Panc1 (cell line): ENCODE data around the gene COL27A1. TPM values are rescaled to one million over a fixed set of nuclear protein-coding genes. Genes with fewer than 3 reads are reported as not detected.
"Not testable (repeated sequence)": the region's sequence is repeated elsewhere in the genome, so short reads cannot be mapped to it uniquely, and the experiment has no call there.

Experiments
- ATAC-seq: fragments of 200-7000 bp; cut with Tn5 transposase; 2 replicates; pipeline ENCODE4 v1.9.1; 2020; ENCODE audit warnings: mild to moderate bottlenecking, moderate library complexity
- BruUV-seq: library from RNA; stranded (reverse); fragments of 400-500 nt; replicated peaks from 2 replicates; lab custom pipeline; 2021; lab: Mats Ljungman, UMichigan
- CTCF ChIA-PET: fragments of 300-600 bp; sonication (Branson Sonifier 250); formaldehyde crosslinking; loops from one replicate; lab custom pipeline; 2022; ENCODE audit warnings: antibody characterized with exemption; lab: Charles Lee
- POLR2A ChIA-PET: fragments of 300-600 bp; sonication (Branson Sonifier 250); formaldehyde crosslinking; loops from one replicate; lab custom pipeline; 2022; ENCODE audit warnings: antibody characterized with exemption; lab: Charles Lee
- DNase-seq: peaks from one replicate; pipeline ENCODE4 v3.0.0-alpha.2; 2010; ENCODE audit warnings: low read depth, low spot score
- H3K27ac ChIP-seq: 2 replicates; pipeline ENCODE4 v1.5.1; 2011; ENCODE audit warnings: mild to moderate bottlenecking, low read length, inconsistent platforms
- H3K27me3 ChIP-seq: fragments of 200-500 bp; sonication (Bioruptor generic); 2 replicates; pipeline ENCODE4 v1.6.0; 2014; ENCODE audit warnings: low read length, inconsistent platforms; ENCODE audit not compliant: control insufficient read depth, insufficient read depth
- H3K36me3 ChIP-seq: fragments of 200-500 bp; sonication (Bioruptor generic); 2 replicates; pipeline ENCODE4 v1.5.1; 2014; ENCODE audit warnings: inconsistent platforms, mild to moderate bottlenecking, low read length, moderate library complexity; ENCODE audit not compliant: control insufficient read depth, insufficient read depth
- H3K4me1 ChIP-seq: 2 replicates; pipeline ENCODE4 v1.5.1; 2011; ENCODE audit warnings: inconsistent platforms, mild to moderate bottlenecking, low read length, moderate library complexity; ENCODE audit not compliant: control insufficient read depth, insufficient read depth
- H3K4me3 ChIP-seq, 2 experiments: 2 replicates each; pipeline ENCODE4 v1.5.1; 2011 to 2012; ENCODE audit warnings: low read depth in 2 of 2, low read length in 2 of 2, mild to moderate bottlenecking in 2 of 2, inconsistent platforms in 1 of 2, moderate library complexity in 1 of 2
- H3K9me3 ChIP-seq: fragments of 200-500 bp; sonication (Bioruptor generic); 2 replicates; pipeline ENCODE4 v1.5.1; 2014; ENCODE audit warnings: low read depth, mild to moderate bottlenecking, inconsistent platforms, low read length, moderate library complexity; ENCODE audit not compliant: control insufficient read depth, insufficient read depth
- POLR2AphosphoS5 ChIP-seq: IDR thresholded peaks from 2 replicates; pipeline ENCODE4 v1.6.1; 2012; ENCODE audit warnings: mild to moderate bottlenecking, low read depth, low read length, moderate library complexity
- SIN3A ChIP-seq: IDR thresholded peaks from 2 replicates; pipeline ENCODE4 v1.6.1; 2012; ENCODE audit warnings: low read depth, mild to moderate bottlenecking, low read length, moderate library complexity, borderline replicate concordance; ENCODE audit not compliant: insufficient read depth
- TCF7L2 ChIP-seq: IDR thresholded peaks from 2 replicates; pipeline ENCODE4 v1.6.1; 2011; ENCODE audit warnings: mild to moderate bottlenecking, low read depth, low read length, inconsistent platforms
- in situ Hi-C: cut with HindIII; loops from 2 replicates; pipeline ENCODE4 v1.10.0; 2016; ENCODE audit warnings: low sequenced_read_pairs, low pct_unique_long_range_greater_than_20kb
- intact Hi-C: fragments of 100-400 bp; cut with micrococcal nuclease; formaldehyde crosslinking; loops from one replicate; pipeline ENCODE4 v1.10.0; 2022; ENCODE audit not compliant: unreplicated experiment
- total RNA-seq: library from RNA; stranded (reverse); gene quantifications from one replicate; pipeline ENCODE4 v1.2.1, GENCODE V29; 2021; ENCODE audit not compliant: unreplicated experiment
- TF ChIP-seq, protein P1 (sequence below), 2 experiments: IDR thresholded peaks; 2 replicates each; pipeline ENCODE4 v1.6.1; 2011 to 2012; ENCODE audit warnings: low read depth in 2 of 2, control low read depth in 1 of 2, low read length in 1 of 2, mild to moderate bottlenecking in 1 of 2, moderate library complexity in 1 of 2; ENCODE audit not compliant: insufficient read depth in 1 of 2
- TF ChIP-seq, protein P2 (sequence below): fragments of 450-650 bp; IDR thresholded peaks from 2 replicates; pipeline ENCODE4 v1.5.1; 2017; ENCODE audit warnings: mild to moderate bottlenecking

Gene COL27A1
- total RNA-seq, 1 experiment from 2014 or later: 5.1 TPM

DNA sequence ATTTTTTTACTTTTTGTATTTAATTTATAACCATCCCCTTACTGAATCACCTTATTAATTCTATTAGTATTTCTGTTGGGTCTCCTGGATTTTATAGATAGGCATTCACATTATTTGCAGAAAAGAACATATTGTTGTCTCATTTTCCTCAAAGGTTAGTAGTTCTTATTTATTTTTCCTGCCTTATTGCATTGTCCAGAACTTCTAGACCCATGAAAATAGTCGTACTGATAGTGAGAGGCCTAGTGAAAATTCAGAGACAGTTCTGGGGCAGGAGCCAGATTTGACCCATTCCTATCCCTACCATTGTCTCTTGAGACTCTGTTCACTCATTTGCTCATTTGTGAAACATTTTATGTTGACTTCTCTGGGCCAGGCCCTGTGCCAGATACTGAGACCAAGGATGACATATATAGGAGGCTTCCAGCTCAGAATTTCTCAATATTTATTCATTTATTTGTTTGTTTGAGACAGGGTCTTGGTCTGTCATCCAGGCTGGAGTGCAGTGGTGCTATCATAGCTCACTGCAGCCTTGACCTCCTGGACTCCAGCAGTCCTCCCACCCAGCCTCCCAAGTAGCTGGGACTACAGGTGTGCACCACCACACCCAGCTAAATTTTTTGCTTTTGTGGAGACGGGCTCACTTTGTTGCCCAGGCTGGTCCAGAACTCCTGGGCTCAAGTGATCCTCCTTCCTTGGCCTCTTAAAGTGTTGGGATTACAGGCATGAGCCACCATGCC, 34.7 kb downstream of the COL27A1 start:
- in situ Hi-C loops (no loop called here), intact Hi-C loops (no loop called here)
- DNase-seq (no peak), ATAC-seq (no peak)
- Histone ChIP-seq H3K36me3 (no peaks in the 10 kb centered on the region), H3K4me1 (no peaks in the 10 kb centered on the region), H3K27ac (no peak overlapping the region), H3K4me3 (no peak overlapping the region), H3K9me3 (no peaks in the 10 kb centered on the region), H3K27me3 (no peaks in the 10 kb centered on the region)
- no TSS peak for BruUV-seq
- CTCF ChIA-PET: no interaction called here
- TF ChIP-seq, protein P1, sequence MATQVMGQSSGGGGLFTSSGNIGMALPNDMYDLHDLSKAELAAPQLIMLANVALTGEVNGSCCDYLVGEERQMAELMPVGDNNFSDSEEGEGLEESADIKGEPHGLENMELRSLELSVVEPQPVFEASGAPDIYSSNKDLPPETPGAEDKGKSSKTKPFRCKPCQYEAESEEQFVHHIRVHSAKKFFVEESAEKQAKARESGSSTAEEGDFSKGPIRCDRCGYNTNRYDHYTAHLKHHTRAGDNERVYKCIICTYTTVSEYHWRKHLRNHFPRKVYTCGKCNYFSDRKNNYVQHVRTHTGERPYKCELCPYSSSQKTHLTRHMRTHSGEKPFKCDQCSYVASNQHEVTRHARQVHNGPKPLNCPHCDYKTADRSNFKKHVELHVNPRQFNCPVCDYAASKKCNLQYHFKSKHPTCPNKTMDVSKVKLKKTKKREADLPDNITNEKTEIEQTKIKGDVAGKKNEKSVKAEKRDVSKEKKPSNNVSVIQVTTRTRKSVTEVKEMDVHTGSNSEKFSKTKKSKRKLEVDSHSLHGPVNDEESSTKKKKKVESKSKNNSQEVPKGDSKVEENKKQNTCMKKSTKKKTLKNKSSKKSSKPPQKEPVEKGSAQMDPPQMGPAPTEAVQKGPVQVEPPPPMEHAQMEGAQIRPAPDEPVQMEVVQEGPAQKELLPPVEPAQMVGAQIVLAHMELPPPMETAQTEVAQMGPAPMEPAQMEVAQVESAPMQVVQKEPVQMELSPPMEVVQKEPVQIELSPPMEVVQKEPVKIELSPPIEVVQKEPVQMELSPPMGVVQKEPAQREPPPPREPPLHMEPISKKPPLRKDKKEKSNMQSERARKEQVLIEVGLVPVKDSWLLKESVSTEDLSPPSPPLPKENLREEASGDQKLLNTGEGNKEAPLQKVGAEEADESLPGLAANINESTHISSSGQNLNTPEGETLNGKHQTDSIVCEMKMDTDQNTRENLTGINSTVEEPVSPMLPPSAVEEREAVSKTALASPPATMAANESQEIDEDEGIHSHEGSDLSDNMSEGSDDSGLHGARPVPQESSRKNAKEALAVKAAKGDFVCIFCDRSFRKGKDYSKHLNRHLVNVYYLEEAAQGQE (IDR thresholded peaks at IDR 0.05; ENCODE audit: insufficient read depth in 1 of 2, low read depth in 2 of 2, low read length in 1 of 2): no peak
- TF ChIP-seq, protein P2, sequence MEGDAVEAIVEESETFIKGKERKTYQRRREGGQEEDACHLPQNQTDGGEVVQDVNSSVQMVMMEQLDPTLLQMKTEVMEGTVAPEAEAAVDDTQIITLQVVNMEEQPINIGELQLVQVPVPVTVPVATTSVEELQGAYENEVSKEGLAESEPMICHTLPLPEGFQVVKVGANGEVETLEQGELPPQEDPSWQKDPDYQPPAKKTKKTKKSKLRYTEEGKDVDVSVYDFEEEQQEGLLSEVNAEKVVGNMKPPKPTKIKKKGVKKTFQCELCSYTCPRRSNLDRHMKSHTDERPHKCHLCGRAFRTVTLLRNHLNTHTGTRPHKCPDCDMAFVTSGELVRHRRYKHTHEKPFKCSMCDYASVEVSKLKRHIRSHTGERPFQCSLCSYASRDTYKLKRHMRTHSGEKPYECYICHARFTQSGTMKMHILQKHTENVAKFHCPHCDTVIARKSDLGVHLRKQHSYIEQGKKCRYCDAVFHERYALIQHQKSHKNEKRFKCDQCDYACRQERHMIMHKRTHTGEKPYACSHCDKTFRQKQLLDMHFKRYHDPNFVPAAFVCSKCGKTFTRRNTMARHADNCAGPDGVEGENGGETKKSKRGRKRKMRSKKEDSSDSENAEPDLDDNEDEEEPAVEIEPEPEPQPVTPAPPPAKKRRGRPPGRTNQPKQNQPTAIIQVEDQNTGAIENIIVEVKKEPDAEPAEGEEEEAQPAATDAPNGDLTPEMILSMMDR: no peak
- POLR2A ChIA-PET: no interaction called here

DNA sequence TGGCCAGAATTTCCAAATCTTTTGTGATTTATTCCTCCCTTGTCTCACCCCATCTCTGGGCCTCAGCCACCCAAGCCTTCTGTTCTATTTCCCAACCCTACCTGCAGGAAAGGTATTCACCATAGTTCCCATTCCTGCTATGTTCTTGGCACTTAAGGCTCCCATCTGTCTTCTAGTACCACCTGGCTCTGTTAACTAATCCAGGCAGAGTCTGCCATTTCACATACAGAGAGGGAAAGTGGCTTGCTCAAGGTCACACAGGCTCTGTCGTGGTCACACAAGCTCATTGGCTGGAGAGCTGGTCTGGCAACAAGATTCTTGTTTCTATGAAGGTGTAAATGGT, 35.2 kb downstream of the COL27A1 start:
- no peaks in the 10 kb centered on the region for H3K36me3 ChIP-seq
- no TSS peak for BruUV-seq
- intact Hi-C loops (no loop called here), in situ Hi-C loops (no loop called here)
- ChIA-PET CTCF (no interaction called here), POLR2A (no interaction called here)
- no peaks in the 10 kb centered on the region for H3K27me3 ChIP-seq
- DNase-seq (no peak), ATAC-seq (no peak)
- no peak overlapping the region for H3K4me3 ChIP-seq
- H3K4me1 ChIP-seq: no peaks in the 10 kb centered on the region
- TF ChIP-seq, protein P1 (IDR thresholded peaks at IDR 0.05; ENCODE audit: insufficient read depth in 1 of 2, low read depth in 2 of 2, low read length in 1 of 2): no peak
- TF ChIP-seq POLR2AphosphoS5 (no peak), SIN3A (no peak), TCF7L2 (no peak)
- TF ChIP-seq, protein P2: no peak
- no peak overlapping the region for H3K27ac ChIP-seq
- no peaks in the 10 kb centered on the region for H3K9me3 ChIP-seq

DNA sequence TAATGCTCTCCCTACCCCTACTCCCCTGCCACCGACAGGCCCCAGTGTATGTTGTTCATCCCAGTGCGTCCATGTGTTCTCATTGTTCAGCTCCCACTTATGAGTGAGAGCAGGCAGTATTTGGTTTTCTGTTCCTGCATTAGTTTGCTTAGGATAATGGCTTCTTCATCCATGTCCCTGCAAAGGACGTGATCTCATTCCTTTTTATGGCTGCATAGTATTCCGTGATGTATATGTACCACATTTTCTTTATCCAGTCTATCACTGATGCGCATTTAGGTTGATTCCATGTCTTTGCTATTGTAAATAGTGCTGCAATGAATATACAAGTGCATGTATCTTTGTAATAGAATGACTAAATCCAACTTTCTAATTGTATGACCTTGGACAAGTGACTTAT, 36.1 kb downstream of the COL27A1 start:
- DNase-seq, CTCF ChIA-PET, POLR2A ChIA-PET, in situ Hi-C loops, H3K9me3 ChIP-seq, BruUV-seq, H3K27me3 ChIP-seq, intact Hi-C loops, H3K4me1 ChIP-seq, ATAC-seq, H3K27ac ChIP-seq, H3K36me3 ChIP-seq, H3K4me3 ChIP-seq: not testable (repeated sequence)
